Neural crest cell (in vitro differentiated cells): ENCODE results near the gene INO80B. TPM values are rescaled to one million over a fixed set of nuclear protein-coding genes. Genes with fewer than 3 reads are reported as not detected.

Source experiments
- DNase-seq: peaks from one replicate; pipeline ENCODE4 v3.0.0; 2021; ENCODE audit warnings: low read depth, mixed read lengths, low spot score
- H3K27ac Mint-ChIP-seq: one replicate; pipeline ENCODE4 v1.8.0; 2021; ENCODE audit warnings: mild to moderate bottlenecking, mixed read lengths; ENCODE audit not compliant: unreplicated experiment
- H3K27me3 Mint-ChIP-seq: 2 replicates; pipeline ENCODE4 v1.8.0; 2021; ENCODE audit warnings: low read depth, mild to moderate bottlenecking, mixed read lengths
- H3K36me3 Mint-ChIP-seq: 2 replicates; pipeline ENCODE4 v1.8.0; 2021; ENCODE audit warnings: low read depth, mild to moderate bottlenecking, mixed read lengths
- H3K4me1 Mint-ChIP-seq: 2 replicates; pipeline ENCODE4 v1.8.0; 2021; ENCODE audit warnings: mixed read lengths
- H3K4me3 Mint-ChIP-seq: one replicate; pipeline ENCODE4 v1.8.0; 2021; ENCODE audit warnings: mild to moderate bottlenecking, mixed read lengths
- H3K9me3 Mint-ChIP-seq: 2 replicates; pipeline ENCODE4 v1.8.0; 2021; ENCODE audit warnings: mixed read lengths
- CTCF ChIP-seq: fragments of 200-600 bp; sonication (generic); conservative IDR thresholded peaks from 2 replicates; pipeline ENCODE4 v1.5.0; 2021; ENCODE audit warnings: antibody characterized with exemption, mild to moderate bottlenecking
- total RNA-seq: library from RNA; stranded (reverse); gene quantifications from 2 replicates; pipeline ENCODE4 v1.2.1, GENCODE V29; 2021

The INO80B gene
- total RNA-seq, 1 donor from 2014 or later: 33.1 TPM

- H3K4me3 Mint-ChIP-seq: peak overlapping the region; percentile 25
- no peaks in the 10 kb centered on the region for H3K9me3 Mint-ChIP-seq
- TF ChIP-seq CTCF: no peak
- peaks cover 14% of the 10 kb centered on the region for H3K27me3 Mint-ChIP-seq
- no peak for DNase-seq
- H3K4me1 Mint-ChIP-seq: peaks cover 47% of the 10 kb centered on the region
- peaks cover 9% of the 10 kb centered on the region for H3K36me3 Mint-ChIP-seq
- H3K27ac Mint-ChIP-seq: peak overlapping the region; percentile 35
Measured at GRCh38 chr2:74436848-74437695, 17.8 kb upstream of the INO80B start.

GRCh38 chr2:74438248-74438647 lies 16.6 kb upstream of the INO80B start:
- no peaks in the 10 kb centered on the region for H3K9me3 Mint-ChIP-seq
- H3K27me3 Mint-ChIP-seq: peaks cover 23% of the 10 kb centered on the region
- peak overlapping the region; percentile 94 for H3K4me3 Mint-ChIP-seq
- no peak for DNase-seq
- H3K36me3 Mint-ChIP-seq: peaks cover 9% of the 10 kb centered on the region
- H3K4me1 Mint-ChIP-seq: peaks cover 50% of the 10 kb centered on the region
- TF ChIP-seq CTCF: no peak
- peak overlapping the region; percentile 95 for H3K27ac Mint-ChIP-seq

DNA sequence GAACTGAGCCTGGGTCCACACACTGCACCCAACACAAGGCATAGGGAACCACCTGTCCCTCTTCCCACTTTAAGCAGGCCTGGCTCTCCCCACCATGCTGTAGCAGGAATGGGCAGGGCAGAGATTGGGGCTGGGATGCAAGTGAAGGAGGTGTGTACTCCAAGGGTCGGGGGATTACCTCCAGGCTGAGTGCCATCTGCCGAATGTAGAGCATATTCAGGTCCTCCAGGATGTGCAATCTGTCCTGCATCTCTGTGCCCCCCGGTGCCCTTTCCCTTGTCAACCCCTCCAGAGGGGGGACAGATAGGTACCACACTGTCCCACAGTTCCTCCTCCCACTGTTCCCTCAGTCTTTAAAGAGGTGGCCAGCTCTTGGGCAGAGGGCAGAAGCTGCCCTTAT lies 15.5 kb upstream of the INO80B start:
- no peak for TF ChIP-seq CTCF
- Mint-ChIP-seq H3K27me3 (peaks cover 32% of the 10 kb centered on the region), H3K4me1 (peaks cover 50% of the 10 kb centered on the region), H3K4me3 (peak overlapping the region; percentile 94), H3K36me3 (peaks cover 9% of the 10 kb centered on the region), H3K9me3 (no peaks in the 10 kb centered on the region), H3K27ac (peak overlapping the region; percentile 76)
- no peak for DNase-seq

- Mint-ChIP-seq H3K9me3 (no peaks in the 10 kb centered on the region), H3K4me1 (peaks cover 50% of the 10 kb centered on the region), H3K27me3 (peaks cover 37% of the 10 kb centered on the region), H3K36me3 (peaks cover 9% of the 10 kb centered on the region), H3K27ac (peak overlapping the region; percentile 98), H3K4me3 (peak overlapping the region; percentile 94)
- TF ChIP-seq CTCF: no peak
- peak; percentile 59 for DNase-seq
Measured at GRCh38 chr2:74439803-74440377, 15.0 kb upstream of the INO80B start.

GRCh38 chr2:74440378-74441169 lies 14.3 kb upstream of the INO80B start:
- Mint-ChIP-seq H3K4me1 (peaks cover 48% of the 10 kb centered on the region), H3K9me3 (no peaks in the 10 kb centered on the region)

More at GRCh38 chr2:74440378-74441169, 14.3 kb upstream of the INO80B start:
- Mint-ChIP-seq H3K36me3 (peaks cover 7% of the 10 kb centered on the region), H3K27me3 (peaks cover 42% of the 10 kb centered on the region), H3K27ac (peak overlapping the region; percentile 98), H3K4me3 (peak overlapping the region; percentile 94)
- TF ChIP-seq CTCF: peak; percentile 42
- DNase-seq: peak; percentile 85
